ENCODE results near the gene SNX13.

DNA sequence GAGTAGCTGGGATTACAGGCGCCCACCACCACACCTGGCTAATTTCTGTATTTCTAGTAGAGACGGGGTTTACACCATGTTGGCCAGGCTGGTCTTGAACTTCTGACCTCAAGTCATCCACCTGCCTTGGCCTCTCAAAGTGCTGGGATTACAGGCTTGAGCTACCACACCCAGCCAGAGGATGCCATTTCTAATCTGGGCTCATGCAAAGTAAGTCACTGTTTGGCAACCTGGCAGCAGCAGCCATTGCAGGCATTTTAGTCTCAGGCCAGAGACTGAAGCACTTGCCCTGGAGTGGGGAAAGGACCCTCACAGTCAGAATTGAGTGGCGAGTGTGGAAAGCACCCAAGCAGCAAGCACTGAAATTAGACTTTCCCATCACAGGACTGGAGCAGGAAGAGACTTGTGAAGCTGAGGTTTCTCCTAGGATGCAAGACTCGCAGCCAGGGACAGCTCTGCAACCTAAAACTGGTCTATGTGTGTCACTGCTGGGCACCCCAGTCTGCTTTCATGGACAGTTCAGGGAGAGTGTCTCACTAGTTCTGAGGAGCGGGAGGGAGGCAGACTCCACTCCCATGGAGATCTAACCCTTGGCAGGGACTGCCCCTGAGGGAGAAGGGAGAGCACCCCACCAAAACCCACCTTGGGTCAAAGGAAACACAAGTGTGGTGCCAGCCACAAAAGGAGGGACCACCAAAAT is 27.6 kb downstream of the SNX13 start:
- TF ChIP-seq, protein P1, sequence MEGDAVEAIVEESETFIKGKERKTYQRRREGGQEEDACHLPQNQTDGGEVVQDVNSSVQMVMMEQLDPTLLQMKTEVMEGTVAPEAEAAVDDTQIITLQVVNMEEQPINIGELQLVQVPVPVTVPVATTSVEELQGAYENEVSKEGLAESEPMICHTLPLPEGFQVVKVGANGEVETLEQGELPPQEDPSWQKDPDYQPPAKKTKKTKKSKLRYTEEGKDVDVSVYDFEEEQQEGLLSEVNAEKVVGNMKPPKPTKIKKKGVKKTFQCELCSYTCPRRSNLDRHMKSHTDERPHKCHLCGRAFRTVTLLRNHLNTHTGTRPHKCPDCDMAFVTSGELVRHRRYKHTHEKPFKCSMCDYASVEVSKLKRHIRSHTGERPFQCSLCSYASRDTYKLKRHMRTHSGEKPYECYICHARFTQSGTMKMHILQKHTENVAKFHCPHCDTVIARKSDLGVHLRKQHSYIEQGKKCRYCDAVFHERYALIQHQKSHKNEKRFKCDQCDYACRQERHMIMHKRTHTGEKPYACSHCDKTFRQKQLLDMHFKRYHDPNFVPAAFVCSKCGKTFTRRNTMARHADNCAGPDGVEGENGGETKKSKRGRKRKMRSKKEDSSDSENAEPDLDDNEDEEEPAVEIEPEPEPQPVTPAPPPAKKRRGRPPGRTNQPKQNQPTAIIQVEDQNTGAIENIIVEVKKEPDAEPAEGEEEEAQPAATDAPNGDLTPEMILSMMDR (conservative IDR thresholded peaks at IDR 0.05; ENCODE audit: low read depth in 2 of 2): no peak
- TF ChIP-seq POLR2AphosphoS5 (IDR thresholded peaks at IDR 0.05; ENCODE audit: low read depth): no peak
- TF ChIP-seq JUNB (IDR thresholded peaks at IDR 0.05; ENCODE audit: unreplicated experiment): no peak
- TF ChIP-seq EZH2 (IDR thresholded peaks at IDR 0.05; ENCODE audit: low read depth, unreplicated experiment): no peak
- TF ChIP-seq, protein P2, sequence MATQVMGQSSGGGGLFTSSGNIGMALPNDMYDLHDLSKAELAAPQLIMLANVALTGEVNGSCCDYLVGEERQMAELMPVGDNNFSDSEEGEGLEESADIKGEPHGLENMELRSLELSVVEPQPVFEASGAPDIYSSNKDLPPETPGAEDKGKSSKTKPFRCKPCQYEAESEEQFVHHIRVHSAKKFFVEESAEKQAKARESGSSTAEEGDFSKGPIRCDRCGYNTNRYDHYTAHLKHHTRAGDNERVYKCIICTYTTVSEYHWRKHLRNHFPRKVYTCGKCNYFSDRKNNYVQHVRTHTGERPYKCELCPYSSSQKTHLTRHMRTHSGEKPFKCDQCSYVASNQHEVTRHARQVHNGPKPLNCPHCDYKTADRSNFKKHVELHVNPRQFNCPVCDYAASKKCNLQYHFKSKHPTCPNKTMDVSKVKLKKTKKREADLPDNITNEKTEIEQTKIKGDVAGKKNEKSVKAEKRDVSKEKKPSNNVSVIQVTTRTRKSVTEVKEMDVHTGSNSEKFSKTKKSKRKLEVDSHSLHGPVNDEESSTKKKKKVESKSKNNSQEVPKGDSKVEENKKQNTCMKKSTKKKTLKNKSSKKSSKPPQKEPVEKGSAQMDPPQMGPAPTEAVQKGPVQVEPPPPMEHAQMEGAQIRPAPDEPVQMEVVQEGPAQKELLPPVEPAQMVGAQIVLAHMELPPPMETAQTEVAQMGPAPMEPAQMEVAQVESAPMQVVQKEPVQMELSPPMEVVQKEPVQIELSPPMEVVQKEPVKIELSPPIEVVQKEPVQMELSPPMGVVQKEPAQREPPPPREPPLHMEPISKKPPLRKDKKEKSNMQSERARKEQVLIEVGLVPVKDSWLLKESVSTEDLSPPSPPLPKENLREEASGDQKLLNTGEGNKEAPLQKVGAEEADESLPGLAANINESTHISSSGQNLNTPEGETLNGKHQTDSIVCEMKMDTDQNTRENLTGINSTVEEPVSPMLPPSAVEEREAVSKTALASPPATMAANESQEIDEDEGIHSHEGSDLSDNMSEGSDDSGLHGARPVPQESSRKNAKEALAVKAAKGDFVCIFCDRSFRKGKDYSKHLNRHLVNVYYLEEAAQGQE (IDR thresholded peaks at IDR 0.05; ENCODE audit: unreplicated experiment): no peak
- no peak for TF ChIP-seq EZH2phosphoT487 (IDR thresholded peaks at IDR 0.05; ENCODE audit: unreplicated experiment)
- no peak for TF ChIP-seq CREB1 (CRISPR knock-in tag; IDR thresholded peaks at IDR 0.05; ENCODE audit: low read depth)

Data from GM23338 (cell line).